ENCODE measurements around the gene FTSJ1.

The FTSJ1 gene

GRCh38 chrX:48505481-48505880 lies 29.5 kb downstream of the FTSJ1 start:
- DNase-seq (ENCODE audit: low read depth, low spot score), result no peak
- no peak for TF ChIP-seq CTCF (IDR thresholded peaks at IDR 0.05; ENCODE audit: low read depth, low read length)
- in situ Hi-C loops (cut with HindIII; ENCODE audit: low sequenced_read_pairs), result no loop called here

GRCh38 chrX:48507246-48507645 lies 31.2 kb downstream of the FTSJ1 start:
- no peak for TF ChIP-seq CTCF (IDR thresholded peaks at IDR 0.05; ENCODE audit: low read depth, low read length)
- in situ Hi-C loops (cut with HindIII; ENCODE audit: low sequenced_read_pairs), result no loop called here

More at GRCh38 chrX:48505481-48505880, 29.5 kb downstream of the FTSJ1 start:
- no peak overlapping the region for H3K4me3 ChIP-seq (ENCODE audit: low read depth, low read length)

GRCh38 chrX:48508400-48509244 lies 32.6 kb downstream of the FTSJ1 start, which contains the start of gene PORCN:
PORCN (plus strand) TSS chrX:48508992; CDS start chrX:48509821, 829 bp downstream.
- no peak for TF ChIP-seq CTCF (IDR thresholded peaks at IDR 0.05; ENCODE audit: low read depth, low read length)
- peak within 1 kb of the TSS; percentile 73 for H3K4me3 ChIP-seq (ENCODE audit: low read depth, low read length)
- DNase-seq (ENCODE audit: low read depth, low spot score), result peak; percentile 63
- in situ Hi-C loops (cut with HindIII; ENCODE audit: low sequenced_read_pairs), result no loop called here

More at GRCh38 chrX:48507246-48507645, 31.2 kb downstream of the FTSJ1 start:
- no peak for DNase-seq (ENCODE audit: low read depth, low spot score)
- H3K4me3 ChIP-seq (ENCODE audit: low read depth, low read length), result no peak overlapping the region

GRCh38 chrX:48509245-48509590 lies 33.2 kb downstream of the FTSJ1 start:
- no peak for DNase-seq (ENCODE audit: low read depth, low spot score)
- in situ Hi-C loops (cut with HindIII; ENCODE audit: low sequenced_read_pairs), result no loop called here
- no peak for TF ChIP-seq CTCF (IDR thresholded peaks at IDR 0.05; ENCODE audit: low read depth, low read length)
- peak overlapping the region; percentile 73 for H3K4me3 ChIP-seq (ENCODE audit: low read depth, low read length)

GRCh38 chrX:48509619-48510018 lies 33.6 kb downstream of the FTSJ1 start:
- H3K4me3 ChIP-seq (ENCODE audit: low read depth, low read length), result peak overlapping the region; percentile 73
- in situ Hi-C loops (cut with HindIII; ENCODE audit: low sequenced_read_pairs), result no loop called here
- no peak for DNase-seq (ENCODE audit: low read depth, low spot score)
- TF ChIP-seq CTCF (IDR thresholded peaks at IDR 0.05; ENCODE audit: low read depth, low read length), result no peak

GRCh38 chrX:48511560-48511959 lies 35.6 kb downstream of the FTSJ1 start:
- H3K4me3 ChIP-seq (ENCODE audit: low read depth, low read length), result no peak overlapping the region
- peak; percentile 44 for TF ChIP-seq CTCF (IDR thresholded peaks at IDR 0.05; ENCODE audit: low read depth, low read length)
- in situ Hi-C loops (cut with HindIII; ENCODE audit: low sequenced_read_pairs), result no loop called here
- no peak for DNase-seq (ENCODE audit: low read depth, low spot score)
